ENCODE data around the gene SLC29A4. TPM values are rescaled to one million over a fixed set of nuclear protein-coding genes. Genes with fewer than 3 reads are reported as not detected.

SLC29A4 gene
- total RNA-seq, 1 donor from 2014 or later: 3.2 TPM

DNA sequence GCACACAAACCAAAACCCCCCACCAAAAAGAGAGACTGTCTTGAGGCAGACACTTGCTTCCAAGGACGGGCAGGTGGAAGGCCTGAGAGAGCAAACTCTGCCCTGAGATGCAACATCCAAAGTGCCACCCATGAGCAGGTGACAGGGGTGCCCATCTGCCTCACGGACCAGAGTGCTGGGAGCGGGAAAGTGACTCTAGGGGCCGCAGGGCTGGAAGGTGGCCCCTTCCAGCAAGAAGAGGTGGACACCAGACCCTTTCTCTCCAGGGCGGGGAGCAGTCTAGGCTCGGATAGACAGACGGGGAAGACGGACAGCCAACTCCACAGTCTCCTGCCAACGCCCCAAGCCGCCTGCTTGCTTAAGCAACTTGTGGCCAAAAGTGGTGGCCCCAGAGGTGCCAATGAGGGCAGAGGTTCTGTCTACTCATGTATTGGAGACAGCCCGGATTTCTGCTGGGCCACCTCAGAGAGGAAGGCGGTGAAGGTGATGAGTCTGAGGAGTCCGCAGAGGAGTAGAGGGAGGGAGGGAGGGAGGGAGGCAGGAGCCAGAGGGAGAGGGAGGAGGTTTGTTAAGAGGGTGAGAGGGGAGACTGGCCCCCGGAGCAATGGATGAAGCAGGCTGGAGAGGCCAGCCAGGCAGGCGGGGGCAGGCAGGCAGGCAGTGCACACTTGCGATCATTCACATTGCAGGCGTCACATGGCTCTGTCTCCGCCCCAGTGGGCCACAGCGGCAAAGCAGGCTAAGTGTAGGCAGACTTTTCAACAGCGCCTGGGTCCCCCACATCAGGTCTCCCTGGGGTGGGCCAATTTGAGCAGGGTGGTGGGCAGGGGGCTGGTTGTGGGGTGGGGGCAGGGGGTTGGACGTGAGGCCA is 65.6 kb downstream of the SLC29A4 start:
- no peak for DNase-seq (ENCODE audit: low spot score in 2 of 2)
- Histone ChIP-seq H3K9me3 (peaks cover 7 to 8% of the 10 kb centered on the region in 2 donors), H3K27ac (peak overlapping the region in 1 of 2 donors; percentile 21), H3K4me3 (no peak overlapping the region), H3K4me1 (no peaks in the 10 kb centered on the region), H3K36me3 (peaks cover 84 to 89% of the 10 kb centered on the region in 2 donors), H3K27me3 (no peaks in the 10 kb centered on the region)
- intact Hi-C loops (cut with DNase I): no loop called here
- TF ChIP-seq, protein P1, sequence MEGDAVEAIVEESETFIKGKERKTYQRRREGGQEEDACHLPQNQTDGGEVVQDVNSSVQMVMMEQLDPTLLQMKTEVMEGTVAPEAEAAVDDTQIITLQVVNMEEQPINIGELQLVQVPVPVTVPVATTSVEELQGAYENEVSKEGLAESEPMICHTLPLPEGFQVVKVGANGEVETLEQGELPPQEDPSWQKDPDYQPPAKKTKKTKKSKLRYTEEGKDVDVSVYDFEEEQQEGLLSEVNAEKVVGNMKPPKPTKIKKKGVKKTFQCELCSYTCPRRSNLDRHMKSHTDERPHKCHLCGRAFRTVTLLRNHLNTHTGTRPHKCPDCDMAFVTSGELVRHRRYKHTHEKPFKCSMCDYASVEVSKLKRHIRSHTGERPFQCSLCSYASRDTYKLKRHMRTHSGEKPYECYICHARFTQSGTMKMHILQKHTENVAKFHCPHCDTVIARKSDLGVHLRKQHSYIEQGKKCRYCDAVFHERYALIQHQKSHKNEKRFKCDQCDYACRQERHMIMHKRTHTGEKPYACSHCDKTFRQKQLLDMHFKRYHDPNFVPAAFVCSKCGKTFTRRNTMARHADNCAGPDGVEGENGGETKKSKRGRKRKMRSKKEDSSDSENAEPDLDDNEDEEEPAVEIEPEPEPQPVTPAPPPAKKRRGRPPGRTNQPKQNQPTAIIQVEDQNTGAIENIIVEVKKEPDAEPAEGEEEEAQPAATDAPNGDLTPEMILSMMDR (IDR thresholded peaks at IDR 0.05): no peak

DNA sequence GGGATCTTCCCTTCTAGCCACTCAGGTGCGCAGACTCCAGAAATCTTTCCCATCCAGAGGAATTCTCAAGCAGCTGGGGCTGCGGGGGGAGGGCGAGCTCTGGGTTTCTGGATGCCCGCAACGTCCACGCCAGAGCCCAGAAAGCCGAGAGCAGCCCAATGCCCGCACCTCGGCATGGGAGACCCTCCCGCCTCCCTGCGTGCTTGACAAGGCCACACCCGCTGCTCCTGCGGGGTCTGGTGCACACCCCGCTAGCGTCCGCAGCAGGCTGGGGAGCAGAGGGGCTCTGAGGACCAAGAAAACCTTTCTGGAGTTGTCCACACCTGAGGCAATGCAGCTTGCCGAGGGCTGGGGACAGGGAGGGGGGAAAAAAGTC is 66.2 kb downstream of the SLC29A4 start:
- TF ChIP-seq, protein P1 (IDR thresholded peaks at IDR 0.05): no peak
- Histone ChIP-seq H3K4me1 (peaks cover 0 to 4% of the 10 kb centered on the region in 2 donors), H3K36me3 (peaks cover 78 to 86% of the 10 kb centered on the region in 2 donors), H3K27ac (no peak overlapping the region), H3K4me3 (no peak overlapping the region), H3K9me3 (peaks cover 2 to 4% of the 10 kb centered on the region in 2 donors), H3K27me3 (no peaks in the 10 kb centered on the region)
- no peak for DNase-seq (ENCODE audit: low spot score in 2 of 2)
- intact Hi-C loops (cut with DNase I): no loop called here

DNA sequence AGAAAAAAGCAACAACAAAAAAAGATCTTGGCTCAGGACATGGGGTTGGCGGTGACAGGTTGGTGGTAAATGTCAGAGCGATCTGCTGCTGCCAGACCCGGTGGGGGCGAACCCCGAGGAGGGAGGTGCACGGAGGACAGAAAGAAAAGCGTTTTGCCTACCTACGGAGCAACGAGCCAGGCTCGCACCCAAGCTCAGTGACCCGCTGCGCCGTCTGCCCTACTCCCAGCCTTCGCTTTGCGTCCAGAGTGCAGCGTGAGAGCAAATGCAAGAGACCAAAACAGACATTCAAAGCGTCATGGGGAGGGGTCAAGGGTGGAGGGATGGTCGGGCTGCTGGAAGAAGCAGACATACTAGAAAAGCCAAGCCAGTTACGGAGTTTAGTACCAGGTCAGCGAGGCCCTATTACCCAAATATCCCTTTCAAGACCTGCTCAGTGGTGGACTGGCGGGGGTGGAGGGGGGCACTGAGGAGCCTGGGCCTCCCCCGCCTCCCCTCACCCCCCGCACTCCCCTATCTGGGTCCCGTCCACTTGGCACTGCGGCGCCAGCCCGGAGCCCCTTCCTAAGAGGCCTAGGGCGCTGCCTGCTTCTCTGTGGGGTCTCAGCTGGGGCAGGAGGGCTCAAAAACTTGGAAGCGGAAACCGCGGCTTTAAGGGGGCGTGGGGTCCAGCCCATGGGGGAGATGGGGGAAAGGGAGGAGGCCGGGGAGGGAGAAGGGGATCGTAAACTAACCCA is 66.9 kb downstream of the SLC29A4 start:
- no peak for DNase-seq (ENCODE audit: low spot score in 2 of 2)
- Histone ChIP-seq H3K4me1 (peaks cover 3 to 11% of the 10 kb centered on the region in 2 donors), H3K9me3 (no peaks in the 10 kb centered on the region), H3K27ac (no peak overlapping the region), H3K36me3 (peaks cover 72 to 81% of the 10 kb centered on the region in 2 donors), H3K27me3 (no peaks in the 10 kb centered on the region), H3K4me3 (no peak overlapping the region)
- TF ChIP-seq, protein P1 (IDR thresholded peaks at IDR 0.05): no peak
- intact Hi-C loops (cut with DNase I): no loop called here

DNA sequence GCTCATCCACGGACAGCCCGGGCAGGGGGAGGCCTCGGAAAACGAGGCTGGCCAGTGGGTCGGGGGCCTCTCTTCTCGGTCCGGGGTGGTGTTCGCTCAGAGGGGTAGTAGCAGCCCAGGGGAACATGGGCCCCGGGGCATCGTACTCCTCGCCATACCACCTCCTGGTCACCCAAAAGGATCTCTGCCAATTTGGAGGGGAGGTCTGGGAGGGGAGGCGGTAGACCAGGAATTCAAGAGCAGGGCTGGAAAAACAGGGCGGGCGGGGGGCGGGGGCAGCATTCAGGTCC is 67.4 kb downstream of the SLC29A4 start:
- no peaks in the 10 kb centered on the region for H3K27me3 ChIP-seq
- no peak overlapping the region for H3K4me3 ChIP-seq
- no peak overlapping the region for H3K27ac ChIP-seq
- TF ChIP-seq, protein P1 (IDR thresholded peaks at IDR 0.05): no peak
- intact Hi-C loops (cut with DNase I): no loop called here
- no peaks in the 10 kb centered on the region for H3K9me3 ChIP-seq
- H3K4me1 ChIP-seq: peaks cover 7 to 16% of the 10 kb centered on the region in 2 donors
- peaks cover 69 to 81% of the 10 kb centered on the region in 2 donors for H3K36me3 ChIP-seq
- DNase-seq (ENCODE audit: low spot score in 2 of 2): no peak

DNA sequence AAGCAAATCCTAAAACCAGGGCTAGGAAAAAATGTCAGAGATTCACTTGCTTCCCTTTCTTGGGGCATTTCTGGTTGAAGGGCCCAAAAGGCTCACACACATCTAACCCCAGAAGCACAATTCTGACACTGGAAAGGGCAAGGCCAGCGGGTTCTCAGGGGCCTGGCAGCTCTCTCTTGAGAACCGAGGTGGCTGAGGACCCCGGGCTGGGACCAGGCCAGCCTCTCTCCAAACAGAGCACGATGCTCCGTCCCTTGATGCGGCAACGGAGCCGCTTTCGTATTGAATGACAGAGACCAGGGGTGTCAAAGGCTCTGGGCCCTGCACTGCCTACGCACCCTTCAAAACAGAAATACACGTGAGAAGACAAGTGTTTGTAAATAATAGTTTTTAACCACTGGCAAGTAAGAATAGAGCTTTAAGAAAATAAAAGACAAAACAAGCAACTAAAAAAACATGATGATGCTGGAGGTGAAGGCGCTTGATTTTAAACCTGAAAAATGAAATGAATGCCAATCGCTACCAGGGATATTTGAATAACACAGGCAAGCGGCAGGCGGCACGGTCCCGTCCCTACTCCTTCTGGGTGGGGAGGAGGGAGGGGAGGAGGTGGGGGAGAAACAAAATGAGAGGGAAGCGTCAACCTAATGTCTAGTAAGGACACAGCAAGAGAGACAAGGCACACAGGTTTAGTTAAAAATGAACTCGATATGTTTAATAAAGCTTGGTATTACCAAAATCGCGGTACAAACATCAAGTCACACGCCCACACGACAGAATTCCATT is 68.0 kb downstream of the SLC29A4 start:
- Histone ChIP-seq H3K9me3 (no peaks in the 10 kb centered on the region), H3K36me3 (peaks cover 69 to 81% of the 10 kb centered on the region in 2 donors), H3K4me1 (peaks cover 7 to 20% of the 10 kb centered on the region in 2 donors), H3K27ac (no peak overlapping the region), H3K27me3 (no peaks in the 10 kb centered on the region), H3K4me3 (no peak overlapping the region)
- intact Hi-C loops (cut with DNase I): no loop called here
- TF ChIP-seq, protein P1 (IDR thresholded peaks at IDR 0.05): no peak
- no peak for DNase-seq (ENCODE audit: low spot score in 2 of 2)

All from ascending aorta (tissue), 2 donors.